HepG2 (cell line): ENCODE results near the gene NUP62. TPM values are rescaled to one million over a fixed set of nuclear protein-coding genes. Genes with fewer than 3 reads are reported as not detected.
A peak's percentile ranks its signal among the peaks of the same experiment; 100 is the strongest.

Experiments used
- ARNTL ChIP-seq: sonication (generic); formaldehyde crosslinking; IDR thresholded peaks from 2 replicates; pipeline ENCODE4 v1.4.0; 2020; ENCODE audit warnings: mild to moderate bottlenecking, missing genetic modification reagents
- ATF1 ChIP-seq: IDR thresholded peaks from 2 replicates; pipeline ENCODE4 v1.6.1; 2016; ENCODE audit warnings: mild to moderate bottlenecking, control low read depth
- GATAD2A ChIP-seq: IDR thresholded peaks from 2 replicates; pipeline ENCODE4 v1.6.1; 2016
- GZF1 ChIP-seq: sonication (generic); formaldehyde crosslinking; IDR thresholded peaks from 2 replicates; pipeline ENCODE4 v1.5.1; 2020; ENCODE audit warnings: mild to moderate bottlenecking, missing genetic modification reagents
- KDM3A ChIP-seq: IDR thresholded peaks from 2 replicates; pipeline ENCODE4 v1.6.1; 2018; ENCODE audit warnings: low read depth, missing compliant biosample characterization
- MAFG ChIP-seq: sonication (generic); formaldehyde crosslinking; IDR thresholded peaks from 2 replicates; pipeline ENCODE4 v1.5.1; 2020; ENCODE audit warnings: mild to moderate bottlenecking, missing genetic modification reagents
- MBD4 ChIP-seq: IDR thresholded peaks from 2 replicates; pipeline ENCODE4 v1.6.1; 2012; ENCODE audit warnings: low read length, inconsistent platforms, borderline replicate concordance
- NCOA1 ChIP-seq: sonication (generic); formaldehyde crosslinking; IDR thresholded peaks from 2 replicates; pipeline ENCODE4 v1.9.0; 2021; ENCODE audit warnings: missing genetic modification reagents
- RELA ChIP-seq: sonication (generic); formaldehyde crosslinking; IDR thresholded peaks from 2 replicates; pipeline ENCODE4 v1.4.0; 2020; ENCODE audit warnings: missing genetic modification reagents
- RNF2 ChIP-seq: fragments of 450-650 bp; conservative IDR thresholded peaks from 2 replicates; pipeline ENCODE4 v1.6.1; 2016; ENCODE audit warnings: low read depth
- RXRA ChIP-seq: sonication (generic); formaldehyde crosslinking; IDR thresholded peaks from 2 replicates; pipeline ENCODE4 v1.5.1; 2020; ENCODE audit warnings: missing genetic modification reagents
- TARDBP ChIP-seq: sonication (generic); formaldehyde crosslinking; IDR thresholded peaks from 2 replicates; pipeline ENCODE4 v1.8.0; 2022; ENCODE audit warnings: mild to moderate bottlenecking, missing genetic modification reagents
- TCF7 ChIP-seq: sonication (generic); IDR thresholded peaks from 2 replicates; pipeline ENCODE4 v1.6.1; 2016; ENCODE audit warnings: antibody characterized with exemption, low read depth
- TOE1 ChIP-seq: sonication (generic); formaldehyde crosslinking; IDR thresholded peaks from 2 replicates; pipeline ENCODE4 v1.4.0; 2020; ENCODE audit warnings: mild to moderate bottlenecking, missing genetic modification reagents
- WIZ ChIP-seq: sonication (generic); formaldehyde crosslinking; IDR thresholded peaks from 2 replicates; pipeline ENCODE4 v1.5.1; 2020; ENCODE audit warnings: mild to moderate bottlenecking, missing genetic modification reagents
- ZFP62 ChIP-seq: sonication (generic); formaldehyde crosslinking; IDR thresholded peaks from 2 replicates; pipeline ENCODE4 v1.4.0; 2020; ENCODE audit warnings: missing genetic modification reagents
- ZNF350 ChIP-seq: sonication (generic); formaldehyde crosslinking; IDR thresholded peaks from 2 replicates; pipeline ENCODE4 v1.4.0; 2020; ENCODE audit warnings: mild to moderate bottlenecking, low read depth, missing genetic modification reagents, borderline replicate concordance
- ZNF724P ChIP-seq: sonication (generic); formaldehyde crosslinking; IDR thresholded peaks from 2 replicates; pipeline ENCODE4 v1.8.0; 2022; ENCODE audit warnings: missing genetic modification reagents, borderline replicate concordance
- ZNF747 ChIP-seq: sonication (generic); formaldehyde crosslinking; IDR thresholded peaks from 2 replicates; pipeline ENCODE4 v1.8.1; 2023; ENCODE audit warnings: missing genetic modification reagents, mild to moderate bottlenecking, borderline replicate concordance
- ZNF883 ChIP-seq: sonication (generic); formaldehyde crosslinking; IDR thresholded peaks from 2 replicates; pipeline ENCODE4 v1.5.1; 2020; ENCODE audit warnings: mild to moderate bottlenecking, missing genetic modification reagents; ENCODE audit errors: not compliant biosample characterization
- polyA plus RNA-seq, 8 experiments: library from polyadenylated mRNA; depleted of rRNA in 3 of 8; stranded (reverse) in 7 of 8; unstranded in 1 of 8; fragments of >200 nt; fragmentation: Illumina TruSeq in 4 of 8; extraction: Trizol in 4 of 8; gene quantifications; 2 replicates each; pipeline versions ENCODE4 v1.2.1 to v1.2.3, GENCODE V29; 2011 to 2016; ENCODE audit warnings: low read depth in 4 of 8, missing spikeins in 1 of 8, mixed read lengths in 1 of 8; ENCODE audit not compliant: insufficient read depth in 1 of 8
- total RNA-seq, 5 experiments: library from RNA; depleted of rRNA; stranded (reverse); fragments of >200 nt; fragmentation: Illumina TruSeq; extraction: Trizol; gene quantifications; 2 replicates each; pipeline ENCODE4 v1.2.3, GENCODE V29; 2016; ENCODE audit warnings: low read depth in 1 of 5
- TF ChIP-seq, protein P1 (sequence below): sonication (generic); formaldehyde crosslinking; IDR thresholded peaks from 2 replicates; pipeline ENCODE4 v1.5.0; 2020; ENCODE audit warnings: missing genetic modification reagents
- TF ChIP-seq, protein P2 (sequence below): sonication (generic); formaldehyde crosslinking; IDR thresholded peaks from 2 replicates; pipeline ENCODE4 v1.8.1; 2023; ENCODE audit warnings: missing genetic modification reagents, inconsistent platforms, borderline replicate concordance
- TF ChIP-seq, protein P3 (sequence below): sonication (generic); formaldehyde crosslinking; IDR thresholded peaks from 2 replicates; pipeline ENCODE4 v1.9.0; 2021; ENCODE audit warnings: missing genetic modification reagents, mild to moderate bottlenecking, borderline replicate concordance
- TF ChIP-seq, protein P4 (sequence below), 2 experiments: sonication (generic) in 1 of 2; formaldehyde crosslinking in 1 of 2; IDR thresholded peaks; 2 replicates each; pipeline versions ENCODE4 v1.5.1 to v1.6.1; 2011 to 2020; ENCODE audit warnings: borderline replicate concordance in 1 of 2, low read depth in 1 of 2, low read length in 1 of 2, mild to moderate bottlenecking in 1 of 2, missing genetic modification reagents in 1 of 2, moderate library complexity in 1 of 2

Gene NUP62
- total and polyA plus RNA-seq, 2 of the 13 experiments (the other 11 are each of a cell fraction or from before 2014, with no cell fraction given): 16.5 to 41.5 TPM

DNA sequence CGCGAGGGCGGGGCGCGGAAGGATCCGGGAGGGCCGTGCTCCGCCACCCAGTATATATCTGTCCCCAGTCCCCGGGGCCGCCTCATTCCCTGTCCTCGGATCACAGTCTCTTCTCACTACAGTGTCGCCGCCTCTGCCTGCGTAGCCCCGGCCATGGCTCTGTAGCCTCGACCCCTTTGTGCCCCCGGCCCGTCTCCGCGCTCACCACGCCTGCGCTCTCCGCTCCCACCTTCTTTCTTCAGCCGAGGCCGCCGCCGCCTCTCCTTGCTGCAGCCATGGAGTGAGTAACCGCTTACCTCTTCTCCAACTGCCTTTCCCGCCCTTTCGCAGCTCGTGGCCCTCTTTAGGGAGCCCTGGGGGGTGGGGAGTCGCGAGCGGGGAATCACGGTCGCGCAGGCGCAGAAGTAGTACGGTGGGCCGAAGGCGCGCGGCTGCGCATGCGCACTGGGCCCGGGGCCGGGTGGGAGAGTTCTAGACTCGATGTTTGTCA lies at the start of gene NUP62, which contains the start of gene ATF5 (continued):
- TF ChIP-seq ZNF883 (peak; percentile 97), ATF1 (CRISPR knock-in tag) (no peak), ZNF747 (CRISPR knock-in tag) (no peak; the same call in 1 of the 2 replicates), GZF1 (CRISPR knock-in tag) (no peak), ZNF724P (CRISPR knock-in tag) (peak; percentile 47; the same call in 1 of the 2 replicates), RNF2 (no peak), TOE1 (CRISPR knock-in tag) (no peak), ARNTL (CRISPR knock-in tag) (no peak), TARDBP (CRISPR knock-in tag) (peak; percentile 81; the same call in 1 of the 2 replicates), KDM3A (CRISPR knock-in tag) (no peak; the same call in 1 of the 2 replicates), NCOA1 (CRISPR knock-in tag) (no peak; the same call in 1 of the 2 replicates), ZNF350 (CRISPR knock-in tag) (peak; percentile 84; the same call in 1 of the 2 replicates), MBD4 (no peak), ZFP62 (CRISPR knock-in tag) (no peak), WIZ (peak; percentile 95; the same call in 1 of the 2 replicates), RXRA (CRISPR knock-in tag) (peak; percentile 61; the same call in 1 of the 2 replicates), MAFG (CRISPR knock-in tag) (no peak), RELA (no peak; the same call in 1 of the 2 replicates), GATAD2A (CRISPR knock-in tag) (no peak; the same call in 1 of the 2 replicates), TCF7 (no peak)
- TF ChIP-seq, protein P1, sequence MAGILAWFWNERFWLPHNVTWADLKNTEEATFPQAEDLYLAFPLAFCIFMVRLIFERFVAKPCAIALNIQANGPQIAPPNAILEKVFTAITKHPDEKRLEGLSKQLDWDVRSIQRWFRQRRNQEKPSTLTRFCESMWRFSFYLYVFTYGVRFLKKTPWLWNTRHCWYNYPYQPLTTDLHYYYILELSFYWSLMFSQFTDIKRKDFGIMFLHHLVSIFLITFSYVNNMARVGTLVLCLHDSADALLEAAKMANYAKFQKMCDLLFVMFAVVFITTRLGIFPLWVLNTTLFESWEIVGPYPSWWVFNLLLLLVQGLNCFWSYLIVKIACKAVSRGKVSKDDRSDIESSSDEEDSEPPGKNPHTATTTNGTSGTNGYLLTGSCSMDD (CRISPR knock-in tag): no peak
- TF ChIP-seq, protein P2, sequence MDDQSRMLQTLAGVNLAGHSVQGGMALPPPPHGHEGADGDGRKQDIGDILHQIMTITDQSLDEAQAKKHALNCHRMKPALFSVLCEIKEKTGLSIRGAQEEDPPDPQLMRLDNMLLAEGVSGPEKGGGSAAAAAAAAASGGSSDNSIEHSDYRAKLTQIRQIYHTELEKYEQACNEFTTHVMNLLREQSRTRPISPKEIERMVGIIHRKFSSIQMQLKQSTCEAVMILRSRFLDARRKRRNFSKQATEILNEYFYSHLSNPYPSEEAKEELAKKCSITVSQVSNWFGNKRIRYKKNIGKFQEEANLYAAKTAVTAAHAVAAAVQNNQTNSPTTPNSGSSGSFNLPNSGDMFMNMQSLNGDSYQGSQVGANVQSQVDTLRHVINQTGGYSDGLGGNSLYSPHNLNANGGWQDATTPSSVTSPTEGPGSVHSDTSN (CRISPR knock-in tag): no peak; the same call in 1 of the 2 replicates
- TF ChIP-seq, protein P3, sequence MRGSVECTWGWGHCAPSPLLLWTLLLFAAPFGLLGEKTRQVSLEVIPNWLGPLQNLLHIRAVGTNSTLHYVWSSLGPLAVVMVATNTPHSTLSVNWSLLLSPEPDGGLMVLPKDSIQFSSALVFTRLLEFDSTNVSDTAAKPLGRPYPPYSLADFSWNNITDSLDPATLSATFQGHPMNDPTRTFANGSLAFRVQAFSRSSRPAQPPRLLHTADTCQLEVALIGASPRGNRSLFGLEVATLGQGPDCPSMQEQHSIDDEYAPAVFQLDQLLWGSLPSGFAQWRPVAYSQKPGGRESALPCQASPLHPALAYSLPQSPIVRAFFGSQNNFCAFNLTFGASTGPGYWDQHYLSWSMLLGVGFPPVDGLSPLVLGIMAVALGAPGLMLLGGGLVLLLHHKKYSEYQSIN: no peak
- TF ChIP-seq, protein P4, sequence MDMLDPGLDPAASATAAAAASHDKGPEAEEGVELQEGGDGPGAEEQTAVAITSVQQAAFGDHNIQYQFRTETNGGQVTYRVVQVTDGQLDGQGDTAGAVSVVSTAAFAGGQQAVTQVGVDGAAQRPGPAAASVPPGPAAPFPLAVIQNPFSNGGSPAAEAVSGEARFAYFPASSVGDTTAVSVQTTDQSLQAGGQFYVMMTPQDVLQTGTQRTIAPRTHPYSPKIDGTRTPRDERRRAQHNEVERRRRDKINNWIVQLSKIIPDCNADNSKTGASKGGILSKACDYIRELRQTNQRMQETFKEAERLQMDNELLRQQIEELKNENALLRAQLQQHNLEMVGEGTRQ (IDR thresholded peaks at IDR 0.05; ENCODE audit: low read depth, low read length): no peak
- TF ChIP-seq, protein P4 (CRISPR knock-in tag; IDR thresholded peaks at IDR 0.05; ENCODE audit: borderline replicate concordance): no peak; the same call in 1 of the 2 replicates
